Neural progenitor cell (in vitro differentiated cells): Measurements from ENCODE around the gene MYO3A. TPM values are rescaled to one million over a fixed set of nuclear protein-coding genes. Genes with fewer than 3 reads are reported as not detected.
"Not testable (repeated sequence)": the region's sequence is repeated elsewhere in the genome, so short reads cannot be mapped to it uniquely, and the experiment has no call there.

Experiments
- DNase-seq: peaks from one replicate; pipeline ENCODE4 v3.0.0-alpha.2; 2016; ENCODE audit warnings: low spot score
- H2AFZ ChIP-seq: fragments of 200-600 bp; sonication (generic); replicated peaks from 2 replicates; pipeline ENCODE4 v1.6.1; 2016; ENCODE audit warnings: antibody characterized with exemption
- H3F3A ChIP-seq: fragments of 200-600 bp; sonication (generic); 2 replicates; pipeline ENCODE4 v1.6.1; 2016; ENCODE audit warnings: antibody characterized with exemption, low read depth
- H3K27ac ChIP-seq: fragments of 200-600 bp; sonication (generic); 2 replicates; pipeline ENCODE4 v1.5.1; 2016; ENCODE audit warnings: mild to moderate bottlenecking
- H3K27me3 ChIP-seq: fragments of 200-600 bp; sonication (generic); 2 replicates; pipeline ENCODE4 v1.6.1; 2016; ENCODE audit warnings: mild to moderate bottlenecking, moderate library complexity
- H3K36me3 ChIP-seq: fragments of 200-600 bp; sonication (generic); 2 replicates; pipeline ENCODE4 v1.5.1; 2016
- H3K4me1 ChIP-seq: fragments of 200-600 bp; sonication (generic); 2 replicates; pipeline ENCODE4 v1.6.1; 2016; ENCODE audit warnings: mixed run types
- H3K4me2 ChIP-seq: fragments of 200-600 bp; sonication (generic); 2 replicates; pipeline ENCODE4 v1.6.1; 2016
- H3K4me3 ChIP-seq: fragments of 200-600 bp; sonication (generic); 2 replicates; pipeline ENCODE4 v1.5.1; 2016
- H3K79me2 ChIP-seq: fragments of 200-600 bp; sonication (generic); 2 replicates; pipeline ENCODE4 v1.6.1; 2016; ENCODE audit warnings: low read depth
- H3K9ac ChIP-seq: fragments of 200-600 bp; sonication (generic); 2 replicates; pipeline ENCODE4 v1.6.1; 2016
- H3K9me3 ChIP-seq: fragments of 200-600 bp; sonication (generic); 2 replicates; pipeline ENCODE4 v1.5.1; 2016; ENCODE audit warnings: low read depth
- H4K20me1 ChIP-seq: fragments of 200-600 bp; sonication (generic); 2 replicates; pipeline ENCODE4 v1.6.1; 2016; ENCODE audit warnings: low read depth
- H3K27ac Mint-ChIP-seq: 3 replicates; pipeline ENCODE4 v1.8.0; 2021; ENCODE audit warnings: mixed read lengths
- H3K27me3 Mint-ChIP-seq: 2 replicates; pipeline ENCODE4 v1.8.0; 2022; ENCODE audit warnings: low read depth, mild to moderate bottlenecking, inconsistent platforms, moderate library complexity, mixed read lengths; ENCODE audit not compliant: insufficient read depth
- H3K36me3 Mint-ChIP-seq: 3 replicates; pipeline ENCODE4 v1.8.0; 2021; ENCODE audit warnings: mixed read lengths
- H3K4me1 Mint-ChIP-seq: 3 replicates; pipeline ENCODE4 v1.8.0; 2021; ENCODE audit warnings: mixed read lengths
- H3K4me3 Mint-ChIP-seq: 3 replicates; pipeline ENCODE4 v1.8.0; 2021; ENCODE audit warnings: mild to moderate bottlenecking, moderate library complexity, mixed read lengths
- H3K9me3 Mint-ChIP-seq: 3 replicates; pipeline ENCODE4 v1.8.0; 2020; ENCODE audit warnings: mixed read lengths
- CTCF ChIP-seq: fragments of 200-600 bp; sonication (generic); IDR thresholded peaks from 2 replicates; pipeline ENCODE4 v1.5.1; 2017; ENCODE audit warnings: antibody characterized with exemption, mild to moderate bottlenecking
- EZH2 ChIP-seq: fragments of 200-600 bp; sonication (generic); IDR thresholded peaks from 2 replicates; pipeline ENCODE4 v1.6.1; 2017; ENCODE audit warnings: antibody characterized with exemption, mild to moderate bottlenecking, moderate library complexity
- EZH2phosphoT487 ChIP-seq: fragments of 200-600 bp; sonication (generic); IDR thresholded peaks from 2 replicates; pipeline ENCODE4 v1.6.1; 2017; ENCODE audit warnings: antibody characterized with exemption
- total RNA-seq: library from RNA; depleted of rRNA; stranded (reverse); fragments of >200 nt; gene quantifications from 2 replicates; pipeline ENCODE4 v1.2.3, GENCODE V29; 2015; ENCODE audit warnings: low replicate concordance

The MYO3A gene
- total RNA-seq, 1 donor from 2014 or later: 0.09 TPM

DNA sequence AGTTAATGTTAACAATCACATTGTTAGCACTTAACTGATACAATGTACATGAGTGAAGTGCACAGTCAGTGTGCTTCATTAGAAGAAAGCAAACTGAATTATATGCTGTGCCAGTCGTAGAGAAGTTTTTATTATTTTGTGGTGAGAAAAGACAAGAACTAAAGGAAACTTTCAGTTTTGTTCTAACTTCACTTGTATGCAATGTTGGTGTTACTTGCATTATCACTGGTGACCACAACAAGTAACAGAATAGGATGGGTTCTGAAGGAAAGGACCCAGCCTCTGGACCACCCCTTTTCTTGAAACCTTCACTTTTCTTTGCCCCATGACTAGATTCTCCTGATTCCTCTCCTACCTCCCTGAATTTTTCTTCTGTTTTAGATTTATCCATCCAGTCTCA, 159.2 kb downstream of the MYO3A start:
- H3K4me3 Mint-ChIP-seq: no peak overlapping the region
- Histone ChIP-seq H4K20me1 (no peaks in the 10 kb centered on the region), H3K9me3 (no peaks in the 10 kb centered on the region), H3K4me2 (no peak overlapping the region), H3K4me3 (no peak overlapping the region), H3K4me1 (no peaks in the 10 kb centered on the region), H3K9ac (no peak overlapping the region), H2AFZ (no peak overlapping the region), H3K27me3 (no peaks in the 10 kb centered on the region), H3K27ac (no peak overlapping the region), H3K79me2 (no peaks in the 10 kb centered on the region), H3K36me3 (no peaks in the 10 kb centered on the region), H3F3A (no peaks in the 10 kb centered on the region)
- no peaks in the 10 kb centered on the region for H3K27me3 Mint-ChIP-seq
- H3K36me3 Mint-ChIP-seq: no peaks in the 10 kb centered on the region
- H3K4me1 Mint-ChIP-seq: no peaks in the 10 kb centered on the region
- no peaks in the 10 kb centered on the region for H3K9me3 Mint-ChIP-seq
- no peak overlapping the region for H3K27ac Mint-ChIP-seq
- no peak for DNase-seq
- no peak for TF ChIP-seq EZH2phosphoT487
- TF ChIP-seq CTCF: no peak
- no peak for TF ChIP-seq EZH2

GRCh38 chr10:26095781-26096180, 161.8 kb downstream of the MYO3A start:
- no peak overlapping the region for H3K4me3 ChIP-seq
- H3K27me3 Mint-ChIP-seq: no peaks in the 10 kb centered on the region

DNA sequence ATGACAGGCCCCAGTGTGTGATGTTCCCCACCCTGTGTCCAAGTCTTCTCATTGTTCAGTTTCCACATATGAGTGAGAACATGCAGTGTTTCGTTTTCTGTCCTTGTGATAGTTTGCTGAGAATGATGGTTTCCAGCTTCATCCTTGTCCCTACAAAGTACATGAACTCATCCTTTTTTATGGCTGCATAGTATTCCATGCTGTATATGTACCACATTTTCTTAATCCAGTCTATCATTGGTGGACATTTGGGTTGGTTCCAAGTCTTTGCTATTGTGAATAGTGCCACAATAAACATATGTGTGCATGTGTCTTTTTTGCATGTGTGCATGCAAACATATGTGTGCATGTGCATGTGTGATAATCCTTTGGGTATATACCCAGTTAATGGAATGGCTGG, 163.5 kb downstream of the MYO3A start:
- H3K9me3 Mint-ChIP-seq, H3K79me2 ChIP-seq, H3K9me3 ChIP-seq, H2AFZ ChIP-seq, H3K4me2 ChIP-seq, H3K36me3 Mint-ChIP-seq, H3F3A ChIP-seq, H3K4me1 ChIP-seq, H3K4me3 Mint-ChIP-seq, H3K27ac ChIP-seq, H3K4me1 Mint-ChIP-seq, H3K9ac ChIP-seq, H4K20me1 ChIP-seq, H3K4me3 ChIP-seq, H3K27ac Mint-ChIP-seq, H3K36me3 ChIP-seq, H3K27me3 ChIP-seq, H3K27me3 Mint-ChIP-seq, DNase-seq: not testable (repeated sequence)

More at GRCh38 chr10:26095781-26096180, 161.8 kb downstream of the MYO3A start:
- no peaks in the 10 kb centered on the region for H3K4me1 Mint-ChIP-seq
- H3K27ac ChIP-seq: no peak overlapping the region
- no peak overlapping the region for H2AFZ ChIP-seq
- DNase-seq: no peak
- no peaks in the 10 kb centered on the region for H3K4me1 ChIP-seq
- no peaks in the 10 kb centered on the region for H3K27me3 ChIP-seq
- peaks cover 6% of the 10 kb centered on the region for H3K9me3 Mint-ChIP-seq
- no peak overlapping the region for H3K9ac ChIP-seq
- H4K20me1 ChIP-seq: no peaks in the 10 kb centered on the region
- TF ChIP-seq EZH2phosphoT487 (no peak), EZH2 (no peak), CTCF (no peak)
- H3K4me3 Mint-ChIP-seq: no peak overlapping the region
- no peaks in the 10 kb centered on the region for H3F3A ChIP-seq
- no peaks in the 10 kb centered on the region for H3K79me2 ChIP-seq
- no peak overlapping the region for H3K27ac Mint-ChIP-seq
- no peaks in the 10 kb centered on the region for H3K9me3 ChIP-seq
- no peaks in the 10 kb centered on the region for H3K36me3 Mint-ChIP-seq
- H3K4me2 ChIP-seq: no peak overlapping the region
- no peaks in the 10 kb centered on the region for H3K36me3 ChIP-seq

DNA sequence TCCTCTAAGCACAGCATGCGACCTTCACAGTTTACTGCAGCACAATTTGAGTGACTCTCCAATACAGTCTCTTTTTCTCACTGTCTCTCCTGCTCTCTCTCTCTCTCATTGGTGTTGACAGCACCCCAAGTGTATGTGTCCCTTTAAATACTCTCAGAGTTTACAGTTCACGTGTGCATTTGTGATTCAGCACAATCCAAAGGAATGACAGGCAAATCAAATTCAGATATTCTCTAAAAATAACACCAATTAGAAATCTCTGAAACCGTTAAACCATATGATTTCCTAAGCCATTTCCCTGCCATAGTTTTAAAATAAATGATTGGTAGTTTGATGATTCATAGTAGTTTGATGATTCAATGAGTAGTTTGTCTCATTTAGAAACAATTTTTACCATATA, 178.5 kb downstream of the MYO3A start:
- DNase-seq: no peak
- Histone ChIP-seq H3K9ac (no peak overlapping the region), H3K79me2 (no peaks in the 10 kb centered on the region), H3K27me3 (no peaks in the 10 kb centered on the region), H3K4me3 (no peak overlapping the region), H2AFZ (no peak overlapping the region), H4K20me1 (no peaks in the 10 kb centered on the region), H3F3A (no peaks in the 10 kb centered on the region), H3K27ac (no peak overlapping the region), H3K4me1 (no peaks in the 10 kb centered on the region), H3K36me3 (no peaks in the 10 kb centered on the region), H3K4me2 (no peak overlapping the region), H3K9me3 (no peaks in the 10 kb centered on the region)
- Mint-ChIP-seq H3K4me1 (no peaks in the 10 kb centered on the region), H3K9me3 (no peaks in the 10 kb centered on the region), H3K27ac (no peak overlapping the region), H3K27me3 (no peaks in the 10 kb centered on the region), H3K36me3 (no peaks in the 10 kb centered on the region), H3K4me3 (no peak overlapping the region)
- TF ChIP-seq EZH2phosphoT487 (no peak), EZH2 (no peak), CTCF (no peak)
